Esophagus muscularis mucosa (tissue), 4 donors: Measurements from ENCODE around the gene CALML5. TPM values are rescaled to one million over a fixed set of nuclear protein-coding genes. Genes with fewer than 3 reads are reported as not detected.
A peak's percentile ranks its signal among the peaks of the same experiment; 100 is the strongest.

Experiments
- DNase-seq: peaks from one replicate; pipeline ENCODE4 v3.0.0-alpha.2; 2017; ENCODE audit errors: extremely low spot score
- H3K27ac ChIP-seq, 4 donors: fragments of 200-600 bp; sonication (generic); replicated peaks in 1 of 4; 1 replicate in 3 of 4; 2 replicates in 1 of 4; pipeline ENCODE4 v1.5.1; 2016 to 2019; ENCODE audit warnings: mild to moderate bottlenecking in 1 of 4
- H3K27me3 ChIP-seq, 4 donors: fragments of 200-600 bp; sonication (generic); one replicate each; pipeline versions ENCODE4 v1.5.1 to v1.6.0; 2016 to 2019
- H3K36me3 ChIP-seq, 4 donors: fragments of 200-600 bp; sonication (generic); one replicate each; pipeline ENCODE4 v1.5.1; 2016 to 2019
- H3K4me1 ChIP-seq, 4 donors: fragments of 200-600 bp; sonication (generic); one replicate each; pipeline ENCODE4 v1.5.1; 2016 to 2019
- H3K4me3 ChIP-seq, 4 donors: fragments of 200-600 bp; sonication (generic); 1 replicate in 2 of 4; 2 replicates in 2 of 4; pipeline ENCODE4 v1.5.1; 2016 to 2019; ENCODE audit warnings: mild to moderate bottlenecking in 4 of 4, moderate library complexity in 1 of 4
- H3K9me3 ChIP-seq, 4 donors: fragments of 200-600 bp; sonication (generic); 1 replicate in 3 of 4; 2 replicates in 1 of 4; pipeline ENCODE4 v1.5.1; 2016 to 2019
- EP300 ChIP-seq: sonication (generic); formaldehyde crosslinking; IDR thresholded peaks from one replicate; pipeline ENCODE4 v1.6.1; 2017; ENCODE audit warnings: antibody characterized with exemption
- POLR2A ChIP-seq: fragments of 450-650 bp; IDR thresholded peaks from one replicate; pipeline ENCODE4 v1.6.1; 2017; ENCODE audit warnings: antibody characterized with exemption, moderate library complexity, mild to moderate bottlenecking, low read depth
- POLR2AphosphoS5 ChIP-seq, 2 donors: sonication (generic); formaldehyde crosslinking; IDR thresholded peaks; one replicate each; pipeline ENCODE4 v1.6.1; 2017; ENCODE audit warnings: antibody characterized with exemption in 2 of 2
- WGBS: methylation state at CpG from one replicate; pipeline ENCODE4 v1.1.5; 2018; 5-methylcytosine and 5-hydroxymethylcytosine counted together
- intact Hi-C: fragments of 100-400 bp; cut with DNase I; formaldehyde crosslinking; loops from one replicate; pipeline ENCODE4 v1.15.1; 2023
- total RNA-seq, 4 donors: library from RNA; depleted of rRNA; stranded (reverse); fragments of >200 nt; gene quantifications; one replicate each; pipeline versions ENCODE4 v1.1.0 to v1.2.1, GENCODE V29; 2016
- TF ChIP-seq, protein P1 (sequence below), 3 experiments: fragments of 200-600 bp in 2 of 3; fragments of 450-650 bp in 1 of 3; sonication (generic) in 2 of 3; IDR thresholded peaks; one replicate each; pipeline ENCODE4 v1.5.1; 2017 to 2019; ENCODE audit warnings: antibody characterized with exemption in 3 of 3, mild to moderate bottlenecking in 2 of 3, moderate library complexity in 1 of 3

Gene CALML5
- total RNA-seq, 4 donors from 2014 or later, result not detected

DNA sequence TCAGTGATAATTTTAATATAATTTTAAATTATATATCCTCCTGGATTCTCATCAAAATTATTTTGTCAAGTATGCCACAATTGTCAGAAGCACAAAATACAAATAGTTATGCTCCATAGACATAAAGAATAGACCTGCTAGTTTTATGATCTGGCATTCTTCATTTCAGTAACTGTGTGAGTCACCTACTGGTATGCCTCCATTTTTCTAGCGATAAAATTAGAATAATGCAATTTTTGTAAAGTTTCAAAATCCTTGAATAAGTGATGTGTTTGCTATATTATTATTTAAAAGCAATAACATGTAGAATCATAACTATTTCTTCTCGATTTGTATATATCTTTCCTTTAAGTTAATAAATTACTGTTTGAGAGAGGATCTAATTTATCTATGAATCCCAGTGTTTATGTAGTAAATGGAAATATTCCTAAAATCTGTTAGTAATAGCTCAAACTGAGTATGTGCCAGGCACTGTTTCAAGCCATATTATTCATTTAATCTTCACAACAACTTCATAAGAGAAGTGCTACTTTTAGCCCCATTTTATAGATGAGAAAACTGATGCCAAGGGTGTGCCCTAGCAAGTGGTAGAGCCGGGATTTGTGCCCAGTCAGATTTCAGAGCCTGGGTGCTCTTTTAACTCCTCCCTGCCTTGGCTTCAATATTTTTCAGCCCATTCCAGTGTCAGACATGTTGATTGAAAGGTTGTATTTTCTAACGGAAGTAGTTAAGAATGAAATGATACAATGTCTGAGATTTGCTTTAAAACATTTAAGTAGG lies 48.6 kb downstream of the CALML5 start:
- Histone ChIP-seq H3K27me3 (no peaks in the 10 kb centered on the region), H3K4me3 (peak overlapping the region; percentile 59 to 74 (median 66)), H3K36me3 (peaks cover 35 to 42% (median 39%) of the 10 kb centered on the region in 4 donors), H3K4me1 (peaks cover 5 to 24% (median 21%) of the 10 kb centered on the region in 4 donors), H3K27ac (peak overlapping the region; percentile 44 to 85 (median 75)), H3K9me3 (no peaks in the 10 kb centered on the region)
- no peak for DNase-seq
- intact Hi-C loops, result no loop called here
- TF ChIP-seq, protein P1, sequence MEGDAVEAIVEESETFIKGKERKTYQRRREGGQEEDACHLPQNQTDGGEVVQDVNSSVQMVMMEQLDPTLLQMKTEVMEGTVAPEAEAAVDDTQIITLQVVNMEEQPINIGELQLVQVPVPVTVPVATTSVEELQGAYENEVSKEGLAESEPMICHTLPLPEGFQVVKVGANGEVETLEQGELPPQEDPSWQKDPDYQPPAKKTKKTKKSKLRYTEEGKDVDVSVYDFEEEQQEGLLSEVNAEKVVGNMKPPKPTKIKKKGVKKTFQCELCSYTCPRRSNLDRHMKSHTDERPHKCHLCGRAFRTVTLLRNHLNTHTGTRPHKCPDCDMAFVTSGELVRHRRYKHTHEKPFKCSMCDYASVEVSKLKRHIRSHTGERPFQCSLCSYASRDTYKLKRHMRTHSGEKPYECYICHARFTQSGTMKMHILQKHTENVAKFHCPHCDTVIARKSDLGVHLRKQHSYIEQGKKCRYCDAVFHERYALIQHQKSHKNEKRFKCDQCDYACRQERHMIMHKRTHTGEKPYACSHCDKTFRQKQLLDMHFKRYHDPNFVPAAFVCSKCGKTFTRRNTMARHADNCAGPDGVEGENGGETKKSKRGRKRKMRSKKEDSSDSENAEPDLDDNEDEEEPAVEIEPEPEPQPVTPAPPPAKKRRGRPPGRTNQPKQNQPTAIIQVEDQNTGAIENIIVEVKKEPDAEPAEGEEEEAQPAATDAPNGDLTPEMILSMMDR (IDR thresholded peaks at IDR 0.05), result no peak
- TF ChIP-seq POLR2AphosphoS5 (IDR thresholded peaks at IDR 0.05), result no peak
- no peak for TF ChIP-seq POLR2A
- no peak for TF ChIP-seq EP300
- 66% methylated on average over 4 of the region's 4 CpGs for WGBS

DNA sequence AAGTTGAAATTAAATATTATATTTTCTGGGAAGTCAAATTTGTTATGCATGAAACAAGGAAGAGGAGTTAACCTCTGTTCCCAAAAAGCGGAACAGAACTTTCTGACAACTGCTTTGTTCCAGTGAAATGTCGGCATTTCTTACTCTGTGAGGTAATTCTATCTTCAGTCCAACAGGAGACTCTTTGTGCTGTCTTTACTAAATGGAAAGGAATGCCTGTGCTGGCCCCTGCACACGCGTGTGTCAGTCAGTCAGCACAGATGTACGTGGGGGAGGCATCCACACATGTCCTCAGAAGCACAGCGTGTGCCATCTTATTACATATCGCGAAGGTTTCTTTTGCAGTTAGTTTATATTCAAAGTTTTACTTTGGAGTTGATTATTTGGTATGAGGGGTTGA lies 49.5 kb downstream of the CALML5 start:
- Histone ChIP-seq H3K4me3 (peak overlapping the region; percentile 59 to 74 (median 66)), H3K27me3 (no peaks in the 10 kb centered on the region), H3K36me3 (peaks cover 28 to 33% (median 29%) of the 10 kb centered on the region in 4 donors), H3K9me3 (no peaks in the 10 kb centered on the region), H3K27ac (peak overlapping the region; percentile 74 to 85 (median 78)), H3K4me1 (peaks cover 6 to 33% (median 29%) of the 10 kb centered on the region in 4 donors)
- DNase-seq, result no peak
- intact Hi-C loops, result loop anchor here (2.0 kb wide), 1 partner anchor 109 kb away; no protein-coding TSS in a partner anchor
- TF ChIP-seq POLR2AphosphoS5 (IDR thresholded peaks at IDR 0.05) (peak; percentile 79 to 89), POLR2A (no peak)
- TF ChIP-seq, protein P1 (IDR thresholded peaks at IDR 0.05), result peak in 1 of 3 experiments; percentile 30
- WGBS, result 31% methylated on average over 8 of the region's 8 CpGs

DNA sequence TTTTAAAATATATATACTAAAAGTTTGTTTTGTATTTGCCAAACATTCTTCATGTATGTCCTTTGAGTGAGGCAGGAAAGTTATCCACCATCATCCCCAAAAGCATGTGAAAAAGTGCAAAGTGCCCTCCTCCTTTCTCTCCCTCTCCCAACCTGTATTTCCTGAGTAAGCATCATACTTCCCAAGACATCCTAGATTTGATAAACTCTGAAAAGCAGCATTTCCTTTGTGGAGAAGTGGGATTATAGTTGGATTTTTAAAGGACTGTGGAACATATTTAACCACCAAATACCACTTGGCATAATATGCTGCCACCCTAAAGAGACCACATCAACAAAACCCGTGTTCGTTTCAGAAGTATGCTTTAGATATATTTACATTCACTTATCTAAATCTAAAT lies 50.1 kb downstream of the CALML5 start:
- no peaks in the 10 kb centered on the region for H3K9me3 ChIP-seq

More for the DNA sequence above, 50.1 kb downstream of the CALML5 start:
- peak overlapping the region; percentile 59 to 74 (median 66) for H3K4me3 ChIP-seq
- DNase-seq, result no peak
- intact Hi-C loops, result loop anchor here (2.0 kb wide), 1 partner anchor 110 kb away; no protein-coding TSS in a partner anchor
- peaks cover 6 to 39% (median 34%) of the 10 kb centered on the region in 4 donors for H3K4me1 ChIP-seq
- WGBS, result 16% methylated on average over 2 of the region's 2 CpGs
- no peaks in the 10 kb centered on the region for H3K27me3 ChIP-seq
- H3K36me3 ChIP-seq, result peaks cover 22 to 27% (median 23%) of the 10 kb centered on the region in 4 donors
- H3K27ac ChIP-seq, result peak overlapping the region; percentile 74 to 85 (median 78)
- TF ChIP-seq POLR2AphosphoS5 (IDR thresholded peaks at IDR 0.05) (no peak), EP300 (no peak), POLR2A (no peak)
- TF ChIP-seq, protein P1 (IDR thresholded peaks at IDR 0.05), result no peak

Other genes with a start within 250 kb of the CALML5 start
- not detected for gene UCN3, start 134.6 kb downstream of the CALML5 start, total RNA-seq
- gene TUBAL3, start 94.7 kb downstream of the CALML5 start, total RNA-seq, result under 1 TPM in 3 of 4 donors, not detected in 1; 0.34 to 0.66 (median 0.52) TPM
- 100 to 1,000 TPM; 272 to 430 (median 363) TPM for gene NET1, start 87.0 kb downstream of the CALML5 start, total RNA-seq
- not detected for gene CALML3, start 25.4 kb upstream of the CALML5 start, total RNA-seq
- gene ASB13, start 167.0 kb upstream of the CALML5 start, total RNA-seq, result 10 to 100 TPM; 15.4 to 24.0 (median 17.4) TPM
- 10 to 100 TPM; 56.9 to 66.3 (median 63.9) TPM for gene TASOR2, start 185.3 kb upstream of the CALML5 start, total RNA-seq